CD14-positive monocyte (primary cell): ENCODE results near the gene ADPRM. TPM values are rescaled to one million over a fixed set of nuclear protein-coding genes. Genes with fewer than 3 reads are reported as not detected.

ENCODE experiments used
- DNase-seq, 3 donors: peaks; one replicate each; pipeline ENCODE4 v3.0.0-alpha.2; 2011 to 2022
- H2AFZ ChIP-seq: 2 replicates; pipeline ENCODE4 v1.6.0; 2012; ENCODE audit warnings: mild to moderate bottlenecking, low read depth, low read length, inconsistent platforms; ENCODE audit not compliant: insufficient read depth, poor library complexity, severe bottlenecking
- H3K27ac ChIP-seq, 2 donors: 1 replicate in 1 of 2; 2 replicates in 1 of 2; pipeline ENCODE4 v1.5.1; 2012 to 2013; ENCODE audit warnings: low read length in 2 of 2, control low read depth in 1 of 2, inconsistent platforms in 1 of 2, low read depth in 1 of 2, mild to moderate bottlenecking in 1 of 2
- H3K27me3 ChIP-seq, 2 donors: one replicate each; pipeline versions ENCODE4 v1.6.0 to v1.6.1; 2011 to 2013; ENCODE audit warnings: low read length in 2 of 2; ENCODE audit not compliant: control insufficient read depth in 2 of 2, insufficient read depth in 2 of 2
- H3K36me3 ChIP-seq, 2 donors: replicated peaks in 1 of 2; 1 replicate in 1 of 2; 2 replicates in 1 of 2; pipeline versions ENCODE4 v1.5.1 to v1.6.1; 2012 to 2013; ENCODE audit warnings: low read length in 2 of 2, control low read depth in 1 of 2, inconsistent platforms in 1 of 2, mild to moderate bottlenecking in 1 of 2; ENCODE audit not compliant: insufficient read depth in 2 of 2, control insufficient read depth in 1 of 2
- H3K4me1 ChIP-seq, 2 donors: 1 replicate in 1 of 2; 2 replicates in 1 of 2; pipeline versions ENCODE4 v1.5.1 to v1.6.1; 2012 to 2013; ENCODE audit warnings: low read length in 2 of 2, control low read depth in 1 of 2, inconsistent platforms in 1 of 2, mild to moderate bottlenecking in 1 of 2, moderate library complexity in 1 of 2; ENCODE audit not compliant: insufficient read depth in 2 of 2, control insufficient read depth in 1 of 2
- H3K4me2 ChIP-seq: replicated peaks from 2 replicates; pipeline ENCODE3; 2012; ENCODE audit warnings: low read length, moderate library complexity, mild to moderate bottlenecking; ENCODE audit not compliant: poor library complexity, severe bottlenecking; ENCODE audit errors: extremely low read depth
- H3K4me3 ChIP-seq, 3 experiments: fragments of 200-600 bp in 1 of 3; sonication (generic) in 1 of 3; replicated peaks in 1 of 3; 1 replicate in 2 of 3; 2 replicates in 1 of 3; pipeline ENCODE4 v1.5.1; 2011 to 2013; ENCODE audit warnings: low read length in 3 of 3, mild to moderate bottlenecking in 3 of 3, control low read depth in 2 of 3, low read depth in 2 of 3, inconsistent platforms in 1 of 3, moderate library complexity in 1 of 3
- H3K79me2 ChIP-seq: 2 replicates; pipeline ENCODE4 v1.6.0; 2012; ENCODE audit warnings: mild to moderate bottlenecking, control low read depth, inconsistent platforms, low read length, moderate library complexity; ENCODE audit not compliant: insufficient read depth
- H3K9ac ChIP-seq: 2 replicates; pipeline ENCODE4 v1.6.0; 2017; ENCODE audit warnings: low read length, mild to moderate bottlenecking; ENCODE audit not compliant: insufficient read depth, poor library complexity, severe bottlenecking
- H3K9me3 ChIP-seq, 2 donors: replicated peaks in 1 of 2; 1 replicate in 1 of 2; 2 replicates in 1 of 2; pipeline versions ENCODE4 v1.5.1 to v1.6.1; 2012 to 2013; ENCODE audit warnings: low read length in 2 of 2, control low read depth in 1 of 2; ENCODE audit not compliant: control insufficient read depth in 1 of 2, insufficient read depth in 1 of 2
- H4K20me1 ChIP-seq: 2 replicates; pipeline ENCODE4 v1.6.0; 2012; ENCODE audit warnings: mild to moderate bottlenecking, low read length, control low read depth, moderate library complexity; ENCODE audit not compliant: insufficient read depth
- H3K27ac Mint-ChIP-seq, 7 donors: one replicate each; pipeline ENCODE4 v1.8.0; 2020; ENCODE audit warnings: mild to moderate bottlenecking in 7 of 7, mixed read lengths in 7 of 7, moderate library complexity in 6 of 7, inconsistent platforms in 2 of 7
- H3K27me3 Mint-ChIP-seq, 3 donors: one replicate each; pipeline ENCODE4 v1.8.0; 2021 to 2022; ENCODE audit warnings: low read depth in 3 of 3, mild to moderate bottlenecking in 3 of 3, mixed read lengths in 3 of 3, moderate library complexity in 3 of 3, inconsistent platforms in 1 of 3
- H3K36me3 Mint-ChIP-seq, 2 donors: one replicate each; pipeline ENCODE4 v1.8.0; 2020; ENCODE audit warnings: mixed read lengths in 2 of 2, inconsistent platforms in 1 of 2, mild to moderate bottlenecking in 1 of 2
- H3K4me1 Mint-ChIP-seq: one replicate; pipeline ENCODE4 v1.8.0; 2020; ENCODE audit warnings: mild to moderate bottlenecking, mixed read lengths
- H3K4me3 Mint-ChIP-seq, 2 donors: one replicate each; pipeline ENCODE4 v1.8.0; 2020; ENCODE audit warnings: mild to moderate bottlenecking in 2 of 2, mixed read lengths in 2 of 2, moderate library complexity in 1 of 2
- H3K9me3 Mint-ChIP-seq, 7 donors: one replicate each; pipeline ENCODE4 v1.8.0; 2020 to 2022; ENCODE audit warnings: mixed read lengths in 7 of 7, mild to moderate bottlenecking in 6 of 7, moderate library complexity in 6 of 7, inconsistent platforms in 2 of 7
- WGBS: methylation state at CpG from one replicate; pipeline ENCODE4 v1.1.5; 2013; ENCODE audit warnings: missing lambda C conversion rate; ENCODE audit not compliant: insufficient coverage; 5-methylcytosine and 5-hydroxymethylcytosine counted together
- intact Hi-C, 2 donors: fragments of 100-400 bp; cut with micrococcal nuclease; formaldehyde crosslinking; loops; one replicate each; pipeline versions ENCODE4 v1.15.0 to v1.15.1; 2023
- polyA plus RNA-seq, 3 donors: library from polyadenylated mRNA; depleted of rRNA in 1 of 3; unstranded in 2 of 3; stranded (reverse) in 1 of 3; fragments of 300-500 nt in 2 of 3; fragments of >200 nt in 1 of 3; fragmentation: Illumina TruSeq in 2 of 3; gene quantifications; 1 replicate in 2 of 3; 2 replicates in 1 of 3; pipeline ENCODE4 v1.2.3, GENCODE V29; 2012 to 2021
- TF ChIP-seq, protein P1 (sequence below): fragments of 200-600 bp; IDR thresholded peaks from one replicate; pipeline ENCODE4 v1.8.0; 2022; ENCODE audit warnings: antibody characterized with exemption, mild to moderate bottlenecking

ADPRM gene
- polyA plus RNA-seq, 3 donors, result 6.0 to 9.3 (median 7.5) TPM

DNA sequence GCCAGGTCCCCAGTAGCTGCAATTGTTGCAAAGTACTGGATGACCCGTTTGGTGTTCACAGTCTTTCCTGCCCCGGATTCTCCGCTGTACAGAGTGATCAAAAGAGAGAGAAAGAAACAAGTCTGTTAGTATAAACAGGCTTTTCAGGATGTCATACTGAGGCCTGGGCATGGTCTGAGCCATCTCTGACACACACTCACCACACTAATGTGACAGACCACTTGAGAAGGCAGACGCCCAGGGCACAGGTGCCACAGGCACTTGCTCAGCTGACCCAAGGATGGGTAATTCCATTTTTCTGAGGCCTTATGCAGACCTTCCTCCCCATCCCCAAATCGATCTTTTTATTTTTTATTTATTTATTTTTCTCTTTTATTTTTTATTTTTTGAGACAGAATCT is 47.8 kb upstream of the ADPRM start:
- WGBS, result 93% methylated on average over 1 of the region's 5 CpGs
- intact Hi-C loops, result loop anchor here (5.0 to 10.0 kb wide), 2 partner anchors 195 to 198 kb away; no protein-coding TSS in a partner anchor

DNA sequence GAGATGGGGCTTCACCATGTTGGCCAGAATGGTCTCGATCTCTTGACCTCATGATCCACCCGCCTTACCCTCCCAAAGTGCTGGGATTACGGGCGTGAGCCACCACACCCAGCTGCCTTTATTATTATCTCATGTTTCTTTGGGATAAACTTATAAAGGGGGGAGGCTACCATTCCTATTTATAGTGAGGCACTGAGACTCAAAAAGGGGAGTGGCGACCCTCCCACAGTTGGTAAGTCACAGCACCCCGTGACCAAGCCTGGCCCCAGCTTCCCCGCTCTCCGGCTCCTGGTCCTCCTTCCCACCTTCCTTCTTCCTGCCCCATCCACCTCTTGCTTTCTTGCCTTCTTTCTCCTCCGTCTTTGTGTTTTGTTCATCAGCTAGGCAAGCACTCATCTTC is 45.5 kb upstream of the ADPRM start:
- Histone ChIP-seq H3K4me2 (no peak overlapping the region), H3K4me1 (peaks cover 0 to 6% of the 10 kb centered on the region in 2 donors), H3K9me3 (no peaks in the 10 kb centered on the region), H4K20me1 (no peaks in the 10 kb centered on the region), H3K27me3 (no peaks in the 10 kb centered on the region), H3K4me3 (no peak overlapping the region), H2AFZ (no peak overlapping the region), H3K27ac (no peak overlapping the region), H3K79me2 (no peaks in the 10 kb centered on the region), H3K9ac (no peak overlapping the region), H3K36me3 (no peaks in the 10 kb centered on the region)
- no peak for DNase-seq
- TF ChIP-seq, protein P1, sequence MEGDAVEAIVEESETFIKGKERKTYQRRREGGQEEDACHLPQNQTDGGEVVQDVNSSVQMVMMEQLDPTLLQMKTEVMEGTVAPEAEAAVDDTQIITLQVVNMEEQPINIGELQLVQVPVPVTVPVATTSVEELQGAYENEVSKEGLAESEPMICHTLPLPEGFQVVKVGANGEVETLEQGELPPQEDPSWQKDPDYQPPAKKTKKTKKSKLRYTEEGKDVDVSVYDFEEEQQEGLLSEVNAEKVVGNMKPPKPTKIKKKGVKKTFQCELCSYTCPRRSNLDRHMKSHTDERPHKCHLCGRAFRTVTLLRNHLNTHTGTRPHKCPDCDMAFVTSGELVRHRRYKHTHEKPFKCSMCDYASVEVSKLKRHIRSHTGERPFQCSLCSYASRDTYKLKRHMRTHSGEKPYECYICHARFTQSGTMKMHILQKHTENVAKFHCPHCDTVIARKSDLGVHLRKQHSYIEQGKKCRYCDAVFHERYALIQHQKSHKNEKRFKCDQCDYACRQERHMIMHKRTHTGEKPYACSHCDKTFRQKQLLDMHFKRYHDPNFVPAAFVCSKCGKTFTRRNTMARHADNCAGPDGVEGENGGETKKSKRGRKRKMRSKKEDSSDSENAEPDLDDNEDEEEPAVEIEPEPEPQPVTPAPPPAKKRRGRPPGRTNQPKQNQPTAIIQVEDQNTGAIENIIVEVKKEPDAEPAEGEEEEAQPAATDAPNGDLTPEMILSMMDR, result no peak
- intact Hi-C loops, result no loop called here
- no peak overlapping the region for H3K4me3 Mint-ChIP-seq
- WGBS, result 66% methylated on average over 5 of the region's 9 CpGs
- H3K27ac Mint-ChIP-seq, result peak overlapping the region in 1 of 7 donors; percentile 7
- H3K9me3 Mint-ChIP-seq, result peaks cover 0 to 1% (median 0%) of the 10 kb centered on the region in 7 donors
- peaks cover 1 to 2% (median 1%) of the 10 kb centered on the region in 3 donors for H3K27me3 Mint-ChIP-seq
- peaks cover 0 to 3% of the 10 kb centered on the region in 2 donors for H3K36me3 Mint-ChIP-seq
- peaks cover 15% of the 10 kb centered on the region for H3K4me1 Mint-ChIP-seq

More for the DNA sequence above, 47.8 kb upstream of the ADPRM start:
- no peak overlapping the region for H3K4me2 ChIP-seq
- peaks cover 1 to 2% (median 1%) of the 10 kb centered on the region in 3 donors for H3K27me3 Mint-ChIP-seq
- no peak overlapping the region for H2AFZ ChIP-seq
- H3K9me3 Mint-ChIP-seq, result peaks cover 0 to 1% (median 0%) of the 10 kb centered on the region in 7 donors
- H3K4me1 ChIP-seq, result peaks cover 0 to 6% of the 10 kb centered on the region in 2 donors
- TF ChIP-seq, protein P1, result no peak
- H3K27me3 ChIP-seq, result no peaks in the 10 kb centered on the region
- H3K27ac Mint-ChIP-seq, result no peak overlapping the region
- H4K20me1 ChIP-seq, result no peaks in the 10 kb centered on the region
- peaks cover 3% of the 10 kb centered on the region in 2 donors for H3K36me3 Mint-ChIP-seq
- H3K36me3 ChIP-seq, result no peaks in the 10 kb centered on the region
- H3K9me3 ChIP-seq, result no peaks in the 10 kb centered on the region
- H3K4me1 Mint-ChIP-seq, result peaks cover 15% of the 10 kb centered on the region
- no peaks in the 10 kb centered on the region for H3K79me2 ChIP-seq
- no peak overlapping the region for H3K4me3 ChIP-seq
- no peak overlapping the region for H3K4me3 Mint-ChIP-seq
- H3K27ac ChIP-seq, result no peak overlapping the region
- no peak overlapping the region for H3K9ac ChIP-seq
- DNase-seq, result no peak
